Measurements from ENCODE around the gene HAP1.
A peak's percentile ranks its signal among the peaks of the same experiment; 100 is the strongest.
"Not testable (repeated sequence)": the region's sequence is repeated elsewhere in the genome, so short reads cannot be mapped to it uniquely, and the experiment has no call there.

HAP1 gene

DNA sequence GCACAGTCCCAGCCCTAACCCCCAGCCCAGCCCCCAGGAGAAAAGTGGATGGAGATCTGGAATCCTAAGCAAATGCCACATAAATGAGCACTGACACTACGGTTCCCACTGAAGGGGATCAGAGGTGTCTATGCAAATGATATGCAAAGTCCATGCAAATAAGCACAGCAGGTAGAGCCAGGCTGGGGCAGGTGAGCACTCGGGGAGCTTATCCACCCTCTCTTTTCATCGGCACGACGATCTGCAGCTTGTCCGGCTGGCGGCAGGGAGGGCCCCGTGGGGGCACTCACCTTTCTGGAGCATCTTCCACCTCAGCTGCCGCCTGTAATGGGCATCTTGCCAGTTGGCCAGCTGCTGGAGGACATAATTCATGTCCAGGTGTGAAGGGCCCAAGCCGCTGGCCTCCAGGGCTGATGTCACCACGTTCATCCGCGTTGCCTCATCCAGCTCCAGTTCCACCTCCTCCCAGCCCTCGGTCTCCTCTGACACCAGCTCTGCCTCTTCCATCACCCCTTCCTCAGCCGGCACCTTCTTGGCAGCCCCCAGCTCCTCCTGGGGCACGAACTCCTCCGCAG is 9.9 kb downstream of the HAP1 start:
- no peak for DNase-seq (ENCODE audit: low spot score)

DNA sequence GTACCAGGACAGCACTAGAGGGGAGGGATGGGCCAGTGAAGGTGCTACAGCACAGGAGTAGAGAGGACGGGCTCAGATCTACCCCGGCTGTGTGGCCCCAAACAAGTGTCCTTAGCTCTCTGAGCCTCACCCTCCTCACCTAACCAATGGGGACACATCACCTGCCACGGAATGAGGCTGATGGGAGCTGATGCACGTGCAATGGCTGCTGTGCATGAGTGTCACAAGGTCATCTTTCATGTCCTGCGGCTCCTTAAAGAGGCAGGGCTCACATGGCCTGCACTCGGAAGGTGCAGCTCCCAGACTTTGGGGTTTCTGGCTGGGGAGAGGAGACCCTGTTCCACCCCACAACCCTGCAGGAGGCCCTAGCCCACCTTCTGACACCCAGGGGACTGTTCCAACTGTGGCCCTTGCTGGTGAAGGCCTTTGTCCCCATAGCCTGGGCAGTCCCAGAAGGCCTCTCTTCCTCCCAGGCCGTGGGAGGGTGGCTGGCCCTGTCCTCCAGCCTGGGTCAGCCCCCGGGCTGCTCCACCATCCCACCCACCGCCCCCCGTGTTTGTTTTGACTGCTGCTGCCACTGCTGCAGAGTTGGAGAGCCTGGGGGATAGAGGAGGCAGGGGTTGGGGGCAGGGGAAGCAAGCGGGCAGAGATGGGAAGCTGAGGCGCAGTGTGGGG is 10.5 kb downstream of the HAP1 start:
- DNase-seq (ENCODE audit: low spot score), result no peak

DNA sequence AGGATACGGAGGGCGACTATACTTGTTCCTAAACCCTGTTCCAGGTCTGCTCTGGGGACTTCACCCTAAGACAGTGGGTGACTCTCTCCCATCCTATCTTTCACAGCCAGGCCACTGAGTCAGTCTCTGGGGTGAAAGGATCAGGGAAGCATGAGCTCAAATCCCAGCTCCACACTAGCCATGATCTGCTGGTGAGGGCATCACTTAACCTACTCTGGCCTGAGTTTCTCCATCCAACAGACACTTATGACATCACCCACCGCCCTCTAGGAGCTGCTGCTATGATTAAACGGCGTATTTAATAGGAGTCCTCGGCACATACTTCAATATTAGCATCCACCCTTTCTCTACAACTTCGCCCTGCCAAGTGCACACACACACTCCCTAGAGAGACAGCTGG is 12.2 kb downstream of the HAP1 start:
- DNase-seq (ENCODE audit: low spot score), result no peak

DNA sequence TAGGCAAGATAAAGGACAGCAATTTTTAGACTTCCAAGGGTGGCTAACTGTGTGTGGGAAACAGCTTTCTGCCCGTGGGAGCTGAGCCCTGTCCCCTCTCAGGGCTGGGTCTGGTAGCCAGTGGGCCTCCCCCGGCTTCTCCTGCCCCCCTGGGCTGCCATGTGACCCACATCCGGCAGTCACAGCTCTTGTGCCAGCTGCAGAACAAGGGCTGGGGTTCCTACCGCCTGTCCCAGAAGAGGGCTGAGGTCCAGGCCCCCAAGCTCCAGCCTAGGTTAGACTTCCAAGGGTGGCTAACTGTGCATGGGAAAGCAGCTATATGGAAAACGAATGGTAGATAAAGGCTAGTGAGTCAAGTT is 16.2 kb downstream of the HAP1 start:
- DNase-seq (ENCODE audit: low spot score), result no peak

DNA sequence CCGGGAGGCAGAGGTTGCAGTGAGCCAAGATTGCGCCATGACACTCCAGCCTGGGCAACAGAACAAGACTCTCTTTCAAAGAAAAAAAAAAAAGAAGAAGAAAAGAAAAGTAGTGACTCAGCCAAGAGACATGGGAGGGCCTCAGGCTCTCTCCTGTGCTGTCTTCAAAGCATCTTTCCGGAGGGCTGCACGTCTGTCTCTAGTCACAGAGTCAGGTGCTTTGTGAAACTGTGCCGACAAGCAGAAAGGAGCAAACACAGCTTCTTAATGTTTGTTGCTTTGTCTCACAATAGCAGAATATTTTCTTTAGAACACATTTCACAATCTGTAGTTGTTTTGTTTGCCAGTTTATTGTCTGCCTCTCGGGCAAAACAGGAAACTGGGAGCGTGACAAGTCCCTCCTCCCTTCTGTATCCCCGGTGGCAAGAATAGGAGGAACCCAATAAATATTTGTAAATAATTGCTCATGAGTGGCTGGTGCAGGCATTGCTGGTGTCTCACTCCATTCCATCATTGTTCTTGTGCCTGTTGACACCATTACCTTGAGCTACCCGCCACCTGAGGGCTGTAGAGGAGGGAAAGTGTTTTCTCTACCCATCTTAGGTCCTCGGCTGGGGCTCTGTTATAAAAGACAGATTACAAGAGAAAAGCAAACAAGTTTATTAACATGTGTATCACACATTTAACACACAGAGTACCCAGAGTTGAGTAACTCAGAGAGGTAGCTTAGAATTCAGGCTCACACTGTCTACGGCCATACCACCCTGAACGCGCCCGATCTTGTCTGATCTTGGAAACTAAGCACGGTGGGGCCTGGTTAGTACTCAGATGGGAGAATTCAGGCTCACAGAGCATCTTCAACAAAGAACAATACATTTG is 16.8 kb downstream of the HAP1 start:
- DNase-seq (ENCODE audit: low spot score), result no peak

DNA sequence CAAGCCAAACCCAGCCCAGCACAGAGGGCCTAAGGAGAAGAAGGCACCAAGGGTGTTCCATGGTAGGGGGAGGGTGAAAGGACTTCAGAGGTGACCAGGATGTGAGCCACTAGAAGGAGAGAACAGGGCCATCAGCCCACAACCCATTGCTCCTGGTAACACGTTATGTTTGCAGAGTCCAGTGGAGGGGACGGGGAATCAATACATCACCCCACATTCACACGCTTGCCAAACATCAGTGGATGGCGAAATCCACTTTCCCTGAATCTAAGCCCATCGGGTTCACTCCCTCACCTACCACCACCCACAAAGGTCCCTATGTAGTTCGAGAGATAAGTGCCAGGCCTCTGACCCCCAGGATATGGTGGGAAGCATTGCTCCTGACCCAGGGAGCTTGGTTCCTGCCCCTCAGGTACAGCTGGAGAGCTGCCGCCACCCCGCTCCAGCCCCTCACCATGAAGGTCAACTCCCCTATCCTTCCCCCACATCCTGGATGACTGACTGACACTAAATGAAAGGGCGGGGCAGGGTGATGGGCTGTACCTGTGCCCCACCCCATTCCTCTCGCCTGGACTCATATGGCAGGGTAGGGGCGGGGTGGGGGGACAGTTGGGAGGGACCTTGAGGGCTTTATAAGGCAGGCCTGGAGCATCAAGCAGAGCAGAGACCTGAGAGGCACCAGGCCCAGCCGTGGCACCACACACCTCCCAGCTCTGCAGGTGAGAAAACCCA is 22.6 kb downstream of the HAP1 start, which contains the start of gene GAST:
Gene GAST, plus strand, starts transcription at position 663 of the 732 bp plus-strand sequence. CDS start 3,106 bp downstream, outside the sequence.
- no peak for DNase-seq (ENCODE audit: low spot score)

DNA sequence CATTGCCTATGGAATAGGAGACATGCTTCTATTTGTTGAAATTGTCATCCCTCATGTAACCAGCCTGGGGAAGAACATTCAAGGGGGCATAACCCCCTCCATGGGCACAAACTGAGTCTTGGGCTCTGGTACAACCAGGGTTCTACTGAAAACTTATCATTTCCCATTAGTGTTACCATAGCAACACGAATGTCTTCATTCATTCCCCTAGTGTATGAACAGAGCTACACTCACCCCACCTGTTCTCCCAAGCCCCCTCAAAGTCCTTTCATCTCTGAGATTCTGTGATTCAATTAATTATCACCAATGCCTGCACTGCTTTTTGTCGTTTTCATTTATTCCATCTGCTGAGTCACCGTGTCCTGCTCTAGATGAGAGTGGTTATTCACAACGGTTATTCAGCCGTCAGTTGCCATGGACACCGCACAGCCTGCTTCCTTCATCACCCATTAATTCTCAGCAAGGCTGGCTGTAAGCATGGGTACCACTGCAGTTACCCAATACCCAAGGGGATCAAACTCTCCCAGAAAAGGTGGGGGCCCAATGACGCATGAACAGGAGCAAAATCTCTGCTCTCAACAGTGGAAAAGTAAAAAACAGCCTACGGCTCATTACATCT is 23.9 kb downstream of the HAP1 start:
- DNase-seq (ENCODE audit: low spot score), result peak; percentile 73

DNA sequence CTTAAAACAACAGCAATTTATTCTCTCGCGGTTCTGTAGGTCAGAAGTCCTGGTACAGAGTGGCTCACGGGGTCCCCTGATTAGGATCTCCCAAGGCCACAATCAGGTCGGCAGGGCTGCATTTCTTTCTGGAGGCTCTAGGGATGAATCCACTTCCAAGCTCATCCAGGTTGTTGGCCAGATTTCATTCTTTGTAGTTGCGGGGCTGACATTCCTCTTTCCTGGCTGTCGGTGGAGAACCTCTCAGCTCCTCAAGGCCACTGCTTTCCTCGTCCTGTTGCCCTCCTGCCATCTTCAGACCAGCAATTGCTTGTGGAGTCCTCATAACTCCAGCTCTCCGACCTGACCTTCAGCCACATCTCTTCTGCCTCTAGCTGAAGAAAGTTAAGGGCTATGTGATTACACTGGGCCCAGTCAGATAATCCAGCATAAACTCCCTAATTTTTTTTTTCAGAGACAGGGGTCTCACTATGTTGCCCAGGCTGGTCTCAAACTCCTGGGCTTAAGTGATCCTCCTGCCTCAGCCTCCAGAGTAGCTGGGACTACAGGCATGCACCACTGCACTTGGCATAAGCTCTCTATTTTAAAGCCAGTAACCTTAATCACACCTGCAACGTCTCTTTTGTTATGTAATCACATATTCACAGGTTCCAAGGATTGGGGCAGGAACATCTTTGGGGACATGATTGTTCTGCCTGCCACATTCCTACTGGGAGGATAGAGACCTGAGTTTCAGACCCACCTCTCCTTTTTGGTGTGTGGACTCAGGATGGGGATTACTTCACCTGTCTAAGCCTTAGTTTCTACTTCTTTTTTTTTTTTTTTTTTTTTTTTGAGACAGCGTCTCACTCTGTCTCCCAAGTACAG is 26.4 kb downstream of the HAP1 start:
- no peak for DNase-seq (ENCODE audit: low spot score)

DNA sequence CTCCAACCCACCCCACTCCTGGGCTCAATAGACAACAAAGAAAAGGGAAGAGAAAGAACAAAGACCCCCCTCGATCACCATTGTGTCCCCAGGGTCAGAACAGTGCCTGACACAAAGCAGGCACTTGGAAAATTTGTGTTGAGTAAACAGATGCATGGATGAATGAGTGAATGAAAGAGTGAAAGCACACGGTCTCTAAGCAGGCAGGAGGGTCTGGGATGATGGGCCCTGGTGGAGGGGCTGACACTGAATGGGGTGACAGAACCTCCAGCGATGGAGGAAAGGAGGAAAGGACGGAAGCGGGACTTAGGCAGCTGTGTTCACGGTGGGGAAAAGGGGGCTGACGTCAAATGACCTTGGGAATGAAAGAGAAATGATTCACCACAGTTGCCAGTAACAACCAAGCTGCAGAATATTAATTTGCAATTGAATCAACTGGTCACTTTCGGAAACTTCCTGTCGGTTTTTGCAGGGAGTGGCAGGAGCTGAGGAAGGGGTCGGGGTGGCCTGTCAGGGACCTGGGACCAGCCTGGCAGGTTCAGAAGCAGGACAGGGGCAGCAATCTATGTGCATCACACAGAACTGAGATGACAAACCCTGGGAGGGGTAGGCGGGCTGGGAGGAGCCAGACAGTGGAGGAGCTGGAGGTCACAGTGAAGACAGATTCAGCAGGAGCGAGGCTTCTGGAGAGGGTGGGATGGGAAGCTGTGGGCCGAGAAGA is 29.0 kb downstream of the HAP1 start:
- DNase-seq (ENCODE audit: low spot score), result no peak

DNA sequence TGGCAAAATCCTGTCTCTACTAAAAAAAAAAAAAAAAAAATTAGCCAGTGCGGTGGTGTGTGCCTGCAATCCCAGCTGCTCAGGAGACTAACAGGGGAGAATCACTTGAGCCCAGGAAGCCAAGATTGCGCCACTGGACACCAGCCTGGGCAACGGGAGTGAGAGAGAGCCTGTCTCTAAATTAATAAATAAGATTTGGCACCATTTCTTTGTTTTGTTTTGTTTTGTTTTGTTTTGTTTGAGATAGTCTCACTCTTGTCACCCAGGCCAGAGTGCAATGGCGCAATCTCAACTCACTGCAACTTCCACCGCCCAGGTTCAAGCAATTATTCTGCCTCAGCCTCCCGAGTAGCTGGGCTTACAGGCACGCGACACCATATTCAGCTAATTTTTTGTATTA is 31.7 kb downstream of the HAP1 start:
- DNase-seq (ENCODE audit: low spot score), result no peak

DNA sequence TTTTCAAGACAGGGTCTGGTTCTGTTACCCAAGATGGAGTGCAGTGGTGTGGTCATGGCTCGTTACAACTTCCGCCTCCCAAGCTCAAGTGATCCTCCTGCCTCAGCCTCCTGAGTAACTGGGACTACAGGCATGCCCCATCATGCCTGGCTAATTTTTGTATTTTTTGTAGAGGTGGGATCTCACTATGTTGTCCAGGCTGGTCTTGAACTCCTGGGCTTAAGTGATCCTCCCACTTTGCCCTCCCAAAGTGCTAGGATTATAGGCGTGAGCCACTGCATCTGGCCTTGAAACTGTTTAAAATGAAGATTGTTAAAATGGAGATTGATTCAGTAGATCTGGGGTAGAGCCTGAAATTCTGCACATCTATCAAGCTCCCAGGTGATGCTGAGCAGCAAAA is 33.6 kb downstream of the HAP1 start:
- DNase-seq (ENCODE audit: low spot score), result not testable (repeated sequence)

DNA sequence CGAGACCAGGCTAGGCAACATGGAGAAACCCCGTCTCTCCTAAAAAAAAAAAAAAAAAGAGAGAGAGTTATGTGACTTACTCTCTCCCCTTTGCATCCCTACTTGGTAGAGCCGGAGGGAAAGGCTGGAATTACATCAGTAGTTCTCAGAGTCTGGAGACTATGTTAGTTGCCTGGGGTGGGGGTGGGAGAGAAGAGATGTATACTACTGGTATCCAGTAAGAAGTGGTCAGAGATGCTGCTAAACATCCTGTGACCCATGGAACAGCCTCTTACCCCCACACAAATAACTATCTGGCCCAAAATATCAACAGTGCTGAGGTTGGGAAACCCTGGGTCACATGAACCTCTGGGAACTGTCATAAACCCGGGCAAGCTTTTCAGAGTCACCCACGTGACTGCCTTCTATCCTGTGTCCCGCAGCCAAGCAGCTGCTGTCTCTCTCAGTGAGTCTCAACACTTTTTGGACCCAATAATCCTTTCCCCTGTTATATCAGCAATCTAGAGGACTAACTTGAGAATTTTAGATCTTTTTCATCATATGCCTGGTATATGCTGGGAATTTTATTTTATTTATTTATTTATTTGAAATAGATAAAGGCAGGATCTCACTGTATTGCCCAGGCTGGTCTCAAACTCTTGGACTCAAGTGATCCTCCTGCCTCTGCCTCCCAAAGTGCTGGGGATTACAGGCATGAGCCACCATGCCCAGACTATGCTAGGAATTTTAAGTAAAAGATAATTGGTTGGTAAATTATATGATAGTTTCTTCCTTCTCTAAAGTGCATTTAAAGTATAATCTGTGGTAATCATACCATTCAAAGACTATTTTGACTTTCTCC is 37.1 kb downstream of the HAP1 start:
- DNase-seq (ENCODE audit: low spot score), result no peak

DNA sequence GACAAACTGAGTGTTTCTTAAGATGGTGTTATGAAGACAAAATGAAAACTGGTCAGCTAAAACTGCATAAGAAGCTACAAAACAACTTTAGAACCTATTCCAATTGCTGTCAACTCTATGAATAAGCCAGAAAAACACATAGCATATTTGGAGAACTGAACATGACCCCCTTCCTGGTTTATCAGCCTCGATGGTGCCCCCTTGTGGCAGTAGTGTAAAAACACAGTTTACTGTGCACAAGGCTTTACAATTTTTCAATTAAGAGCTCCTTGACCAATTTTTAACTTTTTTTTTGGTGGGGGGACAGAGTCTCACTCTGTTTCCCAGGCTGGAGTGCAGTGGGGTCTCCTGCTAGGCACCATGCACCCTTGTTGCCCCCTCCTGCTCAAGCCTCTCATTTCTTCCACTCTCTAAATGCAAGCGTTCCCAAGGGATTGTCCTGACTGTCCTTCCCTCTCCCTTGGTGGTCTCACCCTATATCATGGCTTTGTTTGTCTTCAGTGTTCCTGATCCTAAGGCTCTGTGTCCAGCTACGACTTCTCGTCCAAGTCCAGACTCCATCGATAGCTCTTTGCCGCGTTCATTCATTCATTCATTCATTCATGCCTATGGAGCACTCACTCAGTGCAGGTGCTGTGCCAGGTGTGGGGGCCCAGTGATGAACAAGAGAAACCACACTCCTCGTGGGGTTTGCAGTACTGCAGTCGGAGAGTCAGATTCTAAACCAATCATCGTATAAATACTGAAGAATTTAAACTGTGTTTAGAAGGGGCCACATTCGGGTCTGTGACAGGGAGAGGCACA is 38.3 kb downstream of the HAP1 start:
- peak; percentile 91 for DNase-seq (ENCODE audit: low spot score)

DNA sequence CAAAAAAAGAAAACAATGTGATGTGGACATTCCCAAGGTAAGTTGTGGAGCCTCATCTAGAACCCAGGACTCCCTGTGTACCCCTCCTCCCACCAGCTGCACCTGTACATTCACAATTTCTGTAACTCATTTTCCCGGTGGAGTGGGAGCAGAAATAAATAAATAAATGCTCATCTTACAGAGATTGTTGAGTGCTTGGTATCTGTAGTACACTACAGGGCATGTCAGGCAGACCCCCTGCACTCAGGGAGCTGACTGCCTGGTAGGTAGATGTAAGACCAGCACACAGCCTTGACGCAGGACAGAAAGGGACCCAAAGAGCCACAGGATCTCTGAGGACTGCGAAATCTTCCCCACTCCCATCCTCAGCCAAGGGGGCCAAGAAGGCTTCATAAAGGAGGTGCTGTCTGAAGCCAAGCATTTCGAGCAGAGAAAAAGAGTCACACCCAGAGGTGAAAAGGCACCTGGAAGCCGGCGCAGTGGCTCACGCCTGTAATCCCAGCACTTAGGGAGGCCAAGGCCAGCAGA is 39.2 kb downstream of the HAP1 start:
- DNase-seq (ENCODE audit: low spot score), result no peak

DNA sequence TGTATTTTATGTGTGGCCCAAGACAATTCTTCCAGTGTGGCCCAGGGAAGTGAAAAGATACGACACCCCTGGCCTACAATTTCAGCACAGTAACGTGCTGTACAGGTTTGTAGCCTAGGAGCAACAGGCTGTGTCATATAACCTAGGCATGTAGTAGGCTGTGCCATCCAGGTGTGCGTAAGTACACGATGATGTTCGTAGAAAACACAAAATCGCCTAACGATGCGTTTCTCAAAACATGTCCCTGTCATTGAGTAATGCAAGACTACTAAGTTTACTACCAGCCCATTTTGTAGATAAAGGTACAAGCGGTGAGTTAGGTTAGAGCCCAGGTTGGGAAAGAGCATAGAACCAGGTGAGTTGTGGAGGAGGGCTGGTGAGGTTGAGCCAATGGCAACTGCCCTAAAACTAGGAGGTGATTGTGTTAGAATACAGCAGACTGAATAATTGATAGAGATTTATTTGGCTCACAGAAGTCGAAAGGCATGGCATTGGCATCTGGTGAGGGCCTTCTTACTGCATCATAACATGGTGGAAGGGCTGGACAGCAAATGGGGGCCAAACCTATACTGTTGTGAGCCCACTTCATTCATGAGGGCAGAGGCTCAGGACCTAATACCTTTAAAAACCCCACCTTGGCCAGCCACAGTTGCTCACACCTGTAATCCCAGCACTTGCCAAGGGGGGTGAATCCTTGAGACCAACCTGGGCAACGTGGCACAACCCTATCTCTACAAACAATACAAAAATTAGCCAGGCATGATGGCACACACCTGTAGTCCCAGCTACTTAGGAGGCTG is 41.5 kb downstream of the HAP1 start:
- no peak for DNase-seq (ENCODE audit: low spot score)

DNA sequence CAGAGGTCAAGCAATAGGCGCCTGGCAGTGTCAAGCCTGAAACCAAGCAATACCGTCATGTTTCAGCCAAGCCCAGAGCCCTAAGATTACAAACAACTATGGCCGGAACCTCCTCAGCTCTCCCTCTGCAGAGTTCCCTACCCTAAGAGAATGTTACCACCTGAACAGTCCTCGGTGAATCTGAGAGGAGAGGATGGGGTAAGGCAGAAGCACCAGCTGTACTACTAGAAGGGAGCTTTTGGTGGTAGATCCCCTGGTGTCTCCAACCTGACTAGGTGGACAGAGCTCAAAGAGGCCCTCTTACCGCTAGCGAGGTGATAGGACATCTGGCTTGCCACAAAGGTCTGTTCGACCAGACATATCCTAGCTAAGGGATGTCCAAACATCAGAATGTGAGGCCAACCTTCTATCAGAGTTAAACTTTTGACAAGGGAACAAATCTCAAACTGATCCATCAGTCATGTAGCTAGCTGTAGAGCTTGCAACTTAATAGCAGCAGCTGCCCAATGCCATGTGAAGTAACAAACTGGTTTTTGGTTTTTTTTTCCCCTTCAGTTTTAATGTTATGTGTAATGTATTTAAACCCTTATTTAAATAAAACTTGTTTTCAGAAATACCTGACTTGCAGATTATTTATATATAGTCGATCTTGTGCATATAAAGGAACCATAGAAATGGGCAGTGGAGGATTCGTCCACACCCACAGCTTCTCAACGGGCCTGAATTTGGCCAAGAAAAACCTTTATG is 43.2 kb downstream of the HAP1 start:
- DNase-seq (ENCODE audit: low spot score), result no peak

DNA sequence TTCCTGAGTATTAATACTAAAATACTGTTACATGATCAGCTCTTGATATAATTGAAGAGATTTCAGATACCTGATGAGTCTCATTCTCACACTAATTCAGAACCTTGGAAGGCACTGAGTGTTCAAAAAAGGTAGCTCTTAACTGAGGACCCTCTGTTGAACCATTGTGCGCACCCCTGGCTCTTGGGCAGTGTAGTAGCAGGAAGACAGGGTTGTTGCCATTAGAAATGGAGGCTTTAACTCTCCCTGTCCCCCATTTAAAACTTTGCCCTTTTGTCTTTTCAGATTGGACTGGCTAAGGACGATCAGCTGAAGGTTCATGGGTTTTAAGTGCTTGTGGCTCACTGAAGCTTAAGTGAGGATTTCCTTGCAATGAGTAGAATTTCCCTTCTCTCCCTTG is 43.9 kb downstream of the HAP1 start:
- DNase-seq (ENCODE audit: low spot score), result no peak

Data from RKO (cell line).